CD4-positive, alpha-beta T cell treated with Interleukin-15 for 1 hour (primary cell): ENCODE results near the gene AMBRA1.
"Not testable (repeated sequence)": the region's sequence is repeated elsewhere in the genome, so short reads cannot be mapped to it uniquely, and the experiment has no call there.

ENCODE experiments used
- DNase-seq: peaks from one replicate; pipeline ENCODE4 v3.0.0-alpha.2; 2020

Gene AMBRA1

GRCh38 chr11:46378296-46378695 is 215.5 kb downstream of the AMBRA1 start:
- DNase-seq, result no peak

GRCh38 chr11:46377831-46378230 is 216.0 kb downstream of the AMBRA1 start:
- no peak for DNase-seq

GRCh38 chr11:46377290-46377689 is 216.5 kb downstream of the AMBRA1 start:
- no peak for DNase-seq

GRCh38 chr11:46376258-46377050 is 217.4 kb downstream of the AMBRA1 start:
- no peak for DNase-seq

- DNase-seq, result no peak
These were observed 218.3 kb downstream of the AMBRA1 start for GRCh38 chr11:46375392-46376101.

GRCh38 chr11:46374815-46375214 is 219.0 kb downstream of the AMBRA1 start:
- DNase-seq, result no peak

- no peak for DNase-seq
These were observed 219.8 kb downstream of the AMBRA1 start for GRCh38 chr11:46373787-46374740.

GRCh38 chr11:46372501-46372900 is 221.3 kb downstream of the AMBRA1 start:
- not testable (repeated sequence) for DNase-seq

GRCh38 chr11:46372086-46372485 is 221.7 kb downstream of the AMBRA1 start:
- DNase-seq, result no peak

GRCh38 chr11:46371262-46371661 is 222.6 kb downstream of the AMBRA1 start:
- DNase-seq, result not testable (repeated sequence)

GRCh38 chr11:46370253-46370652 is 223.6 kb downstream of the AMBRA1 start:
- DNase-seq, result no peak

GRCh38 chr11:46369458-46370152 is 224.2 kb downstream of the AMBRA1 start:
- peak; percentile 48 for DNase-seq

GRCh38 chr11:46367916-46368267 is 225.9 kb downstream of the AMBRA1 start:
- DNase-seq, result no peak

- DNase-seq, result peak; percentile 65
These were observed 226.4 kb downstream of the AMBRA1 start for GRCh38 chr11:46367244-46367915.

GRCh38 chr11:46366661-46367161 is 227.1 kb downstream of the AMBRA1 start:
- DNase-seq, result no peak

- no peak for DNase-seq
These were observed 227.6 kb downstream of the AMBRA1 start for GRCh38 chr11:46366260-46366659.

- no peak for DNase-seq
These were observed 229.0 kb downstream of the AMBRA1 start for GRCh38 chr11:46364791-46365190.

- DNase-seq, result no peak
These were observed 229.8 kb downstream of the AMBRA1 start for GRCh38 chr11:46364056-46364455.

GRCh38 chr11:46363455-46364005 is 230.3 kb downstream of the AMBRA1 start:
- no peak for DNase-seq

GRCh38 chr11:46363031-46363407 is 230.8 kb downstream of the AMBRA1 start:
- DNase-seq, result peak; percentile 65
